HG02763 (cell line): ENCODE data around the gene ZNF423.
"Not testable (repeated sequence)": the region's sequence is repeated elsewhere in the genome, so short reads cannot be mapped to it uniquely, and the experiment has no call there.

Source experiments
- ATAC-seq: cut with Tn5 transposase; IDR thresholded peaks from one replicate; pipeline ENCODE4 v1.9.1; 2021; ENCODE audit warnings: mild to moderate bottlenecking, moderate library complexity; ENCODE audit not compliant: unreplicated experiment

The ZNF423 gene

DNA sequence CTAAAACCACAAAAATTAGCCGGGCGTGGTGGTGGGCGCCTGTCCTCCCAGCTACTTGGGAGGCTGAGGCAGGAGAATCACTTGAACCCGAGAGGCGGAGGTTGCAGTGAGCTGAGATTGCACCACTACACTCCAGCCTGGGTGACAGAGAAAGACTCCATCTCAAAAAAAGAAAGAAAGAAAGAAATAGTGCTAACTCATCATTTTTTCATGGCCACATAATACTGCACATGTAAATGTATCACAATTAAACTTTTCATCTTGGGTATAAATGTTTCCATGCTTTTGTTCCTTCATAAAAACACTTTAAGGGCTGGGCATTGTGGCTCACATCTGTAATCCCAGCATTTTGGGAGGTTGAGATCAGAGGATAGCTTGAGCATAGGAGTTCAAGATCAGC is 15.9 kb upstream of the ZNF423 start:
- ATAC-seq: not testable (repeated sequence)

DNA sequence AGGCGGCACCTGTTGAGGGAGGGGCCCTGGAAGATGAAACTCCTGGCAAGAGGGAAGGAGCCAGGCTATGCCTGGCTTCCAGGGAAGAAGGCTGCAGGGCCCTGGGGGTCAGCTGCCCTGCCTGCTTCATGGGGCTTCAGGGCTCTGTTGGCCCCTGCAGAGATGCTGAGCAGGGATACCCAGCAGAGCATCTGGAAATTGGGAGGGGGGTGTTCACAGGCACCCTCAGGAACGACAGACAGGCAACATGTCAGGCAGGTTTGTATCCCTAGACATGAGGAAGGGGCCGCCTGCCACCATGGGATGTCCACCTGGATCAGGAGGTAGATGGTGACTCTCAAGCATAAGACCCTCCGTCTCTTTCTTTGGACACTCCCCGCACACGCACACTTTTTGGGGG is 13.8 kb upstream of the ZNF423 start:
- ATAC-seq: no peak

DNA sequence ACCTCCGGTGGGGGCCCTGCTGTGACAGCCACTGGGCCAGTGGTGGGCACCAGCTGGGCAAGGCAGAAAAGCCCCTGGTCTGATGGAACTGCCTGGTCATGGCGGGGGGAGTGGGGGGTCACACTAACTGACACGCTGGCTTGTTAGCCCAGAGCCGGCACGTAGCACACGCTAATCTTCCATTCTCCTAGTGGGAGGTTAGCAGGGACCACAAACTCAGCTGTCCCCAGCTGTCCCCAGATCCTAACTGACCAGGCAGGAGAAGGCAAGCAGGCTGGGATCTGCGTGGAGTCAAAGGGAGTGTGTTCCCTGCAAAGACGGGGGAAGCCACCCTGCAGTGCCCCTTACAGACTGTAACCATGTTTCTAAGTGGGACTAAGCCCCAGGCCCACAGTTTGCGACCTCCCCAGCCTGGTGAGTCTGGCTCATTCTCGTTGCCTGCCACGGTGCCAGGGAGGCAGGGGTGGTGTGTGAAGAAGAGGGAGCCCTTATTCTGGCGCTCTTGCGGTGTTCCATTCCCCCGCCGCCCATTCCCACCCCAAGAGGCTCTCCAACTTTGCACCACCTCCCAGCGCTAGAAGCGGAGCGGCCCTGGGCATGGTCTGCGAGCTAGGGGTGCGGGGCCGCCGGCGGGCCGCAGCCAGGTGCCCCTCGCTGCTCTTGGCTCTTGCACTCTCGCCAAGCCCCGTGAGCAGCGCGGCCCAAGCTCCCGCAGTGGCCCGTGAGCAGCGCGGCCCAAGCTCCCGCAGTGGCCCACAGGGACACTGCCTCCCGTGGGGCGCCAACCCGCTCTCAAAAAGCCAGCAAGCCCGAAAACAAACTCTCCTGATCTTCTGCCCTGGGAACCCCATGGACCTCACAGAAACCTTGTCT is 12.1 kb upstream of the ZNF423 start:
- no peak for ATAC-seq

DNA sequence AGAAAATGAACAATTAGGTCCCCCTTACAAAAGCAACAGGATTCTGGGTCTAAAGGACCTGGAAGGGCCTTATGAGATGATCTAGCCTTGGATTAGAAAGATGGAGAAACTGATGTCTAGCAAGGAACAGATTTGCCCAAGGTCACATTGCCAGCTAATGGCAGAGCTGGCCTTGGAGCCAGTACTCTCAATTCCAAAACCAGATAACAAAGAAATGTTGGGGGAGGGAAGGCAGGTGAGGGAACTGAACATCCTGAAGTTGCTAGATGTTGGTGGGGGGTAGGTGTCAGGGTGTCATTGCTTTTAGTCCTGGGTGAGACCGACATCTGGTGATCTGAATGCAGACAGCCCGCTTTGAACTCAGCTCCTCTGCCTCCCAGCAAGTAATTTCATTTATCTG is 11.3 kb upstream of the ZNF423 start:
- no peak for ATAC-seq

DNA sequence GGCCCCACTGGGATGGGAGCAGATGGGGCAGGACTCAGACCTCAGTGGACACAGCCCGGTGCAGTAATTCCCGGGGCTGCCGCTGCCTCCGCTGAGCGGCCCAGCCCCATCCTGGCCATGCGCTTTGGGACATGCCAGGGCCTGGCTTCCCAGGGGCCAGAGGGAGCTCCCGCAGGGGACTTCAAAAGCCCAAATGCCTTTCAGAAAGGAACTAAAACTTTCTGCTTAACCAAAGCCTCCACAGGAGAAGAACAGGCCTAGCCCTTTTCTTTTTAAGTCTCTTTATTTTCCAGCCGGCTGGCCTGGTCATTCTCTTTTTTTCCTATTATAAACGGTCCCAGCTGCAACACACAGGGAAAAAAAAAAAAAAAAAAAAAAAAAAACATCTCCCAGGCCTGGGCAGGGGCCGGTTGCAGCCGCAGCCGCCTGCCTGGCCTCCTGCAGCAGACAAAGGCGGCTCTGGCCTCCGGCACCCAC is 10.7 kb upstream of the ZNF423 start:
- no peak for ATAC-seq

DNA sequence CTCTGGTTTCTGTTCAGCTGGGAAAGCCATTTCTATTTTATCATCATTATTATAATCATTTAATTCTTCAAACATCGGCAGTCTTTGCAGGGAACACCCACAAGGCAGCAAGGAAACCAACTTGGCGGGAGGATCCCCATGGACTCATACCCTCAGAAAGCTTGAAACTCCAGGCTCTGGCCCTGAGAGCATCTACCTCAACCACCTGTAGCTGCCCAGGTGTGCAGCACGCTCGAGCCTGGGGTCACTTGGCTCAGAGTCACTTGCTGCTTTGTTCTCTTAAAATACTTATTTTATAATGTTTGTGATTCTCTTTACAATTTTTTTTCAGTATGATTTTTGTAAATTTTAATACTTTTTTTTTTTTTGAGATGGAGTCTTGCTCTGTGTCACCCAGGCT is 6.8 kb upstream of the ZNF423 start:
- ATAC-seq: no peak

DNA sequence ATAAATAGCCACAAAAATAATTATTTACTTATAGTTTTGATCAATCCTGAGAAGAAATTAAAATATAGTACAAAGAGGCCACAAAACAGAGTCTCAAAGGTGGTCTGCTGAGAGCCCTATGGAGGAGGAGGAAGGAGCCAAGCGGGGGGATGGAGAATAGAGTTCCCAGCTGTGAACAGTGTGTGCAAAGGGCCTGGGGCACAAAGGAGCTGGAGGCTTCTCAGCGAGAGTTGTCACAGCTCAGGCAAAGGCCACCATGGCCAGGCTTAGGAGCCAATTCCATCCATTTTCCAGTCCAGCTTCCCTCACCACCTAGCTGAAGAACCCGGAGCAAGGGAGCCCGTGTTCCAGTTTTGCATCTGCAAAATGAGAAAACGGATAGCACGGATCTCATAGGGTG is 5.4 kb upstream of the ZNF423 start:
- no peak for ATAC-seq

DNA sequence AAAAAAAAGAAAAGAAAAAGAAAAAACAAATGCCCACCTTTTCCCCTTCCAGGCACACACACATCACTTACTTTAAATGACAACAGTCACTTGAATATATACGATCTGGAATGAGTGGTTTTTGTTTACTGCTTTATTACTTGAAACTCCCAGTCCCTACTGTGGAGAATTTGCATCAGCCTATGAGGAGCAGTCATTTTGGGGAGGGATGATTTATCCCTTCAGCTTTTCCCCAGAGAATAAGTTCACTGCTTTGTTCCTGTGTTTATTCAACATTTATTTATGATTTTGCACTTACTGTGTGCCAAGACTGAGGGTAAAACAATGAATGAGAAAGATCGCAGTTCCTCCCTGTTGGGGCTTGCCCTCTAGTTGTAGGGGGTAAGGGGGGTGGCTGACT is 4.7 kb upstream of the ZNF423 start:
- ATAC-seq: no peak

DNA sequence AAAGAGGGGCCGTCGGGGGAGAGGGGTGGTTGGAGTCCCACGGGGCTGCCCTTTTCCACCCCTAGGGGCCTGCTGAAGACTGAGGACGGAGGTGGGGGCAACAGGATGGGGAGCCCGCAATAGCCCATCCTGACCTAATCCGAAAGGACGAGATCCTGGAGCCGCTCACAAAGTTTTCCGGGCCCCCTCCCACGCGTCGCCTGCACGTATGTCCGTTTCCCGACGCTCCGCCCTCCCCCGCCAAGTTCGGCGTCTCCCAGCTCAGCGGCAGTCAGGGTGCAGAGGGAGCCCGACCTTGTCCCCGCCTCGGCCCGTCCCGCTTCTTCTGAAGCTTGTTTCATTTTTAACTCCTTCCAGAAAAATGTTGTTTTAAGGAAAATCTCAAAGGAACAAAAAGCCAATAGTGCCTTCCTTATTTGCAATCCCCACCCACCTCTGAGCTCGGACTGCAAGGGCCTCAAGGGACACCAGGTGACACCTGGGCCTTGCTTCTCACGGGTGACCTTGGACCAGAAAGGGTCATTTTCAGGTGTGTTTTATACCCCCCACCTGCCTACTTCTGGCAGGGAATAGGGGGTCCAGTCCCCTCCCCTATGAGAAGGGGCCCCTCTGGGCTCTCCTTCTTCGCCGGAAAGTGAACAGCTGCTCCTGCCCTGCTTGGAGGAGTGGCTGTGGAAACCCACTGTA is 3.4 kb upstream of the ZNF423 start:
- no peak for ATAC-seq

DNA sequence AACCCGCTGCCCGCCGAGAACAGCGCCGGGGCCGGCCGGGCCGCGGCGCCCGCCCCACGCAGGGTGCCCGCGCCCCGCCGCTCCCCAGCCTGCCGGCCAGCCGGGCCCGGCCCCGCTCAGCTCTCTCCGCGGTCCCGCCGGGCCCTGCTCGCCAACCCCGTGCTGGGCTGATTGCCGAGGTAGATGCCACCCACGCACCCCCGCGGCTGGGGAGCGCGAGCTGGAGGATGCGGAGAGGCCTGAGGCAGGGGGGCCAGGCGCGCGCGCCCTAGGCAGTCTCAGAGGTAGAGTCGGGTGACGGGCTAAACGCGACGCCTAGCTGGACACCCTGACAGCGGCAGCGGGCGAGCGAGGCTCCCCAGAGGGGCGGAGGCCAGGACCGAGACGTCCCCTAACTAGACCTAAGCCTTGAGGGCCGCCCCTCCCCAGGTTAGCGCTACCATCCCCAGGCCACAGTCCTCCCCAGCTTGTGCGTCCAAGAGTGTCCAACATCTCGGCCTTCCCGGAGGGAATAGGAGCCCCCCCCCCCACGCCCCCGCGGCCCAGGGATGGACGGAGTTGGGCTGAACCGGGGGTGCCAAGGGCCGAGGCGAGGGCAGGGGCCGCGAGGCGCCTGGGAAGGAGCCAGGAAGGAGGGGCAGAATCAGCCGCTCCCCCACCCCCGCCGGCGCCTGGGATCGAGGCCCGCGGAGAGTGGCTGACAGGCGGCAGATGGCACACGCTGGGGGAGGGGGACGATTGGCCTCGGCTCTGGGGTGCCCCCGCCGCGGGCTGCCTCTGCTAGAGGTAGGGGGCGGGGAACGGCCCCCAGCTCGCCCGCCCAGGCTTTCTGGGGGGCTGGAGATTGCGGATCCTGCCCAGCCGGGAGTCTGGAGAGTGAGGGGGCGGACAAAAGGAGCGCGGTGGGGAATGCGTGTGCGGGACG is 2.5 kb upstream of the ZNF423 start:
- ATAC-seq: no peak

DNA sequence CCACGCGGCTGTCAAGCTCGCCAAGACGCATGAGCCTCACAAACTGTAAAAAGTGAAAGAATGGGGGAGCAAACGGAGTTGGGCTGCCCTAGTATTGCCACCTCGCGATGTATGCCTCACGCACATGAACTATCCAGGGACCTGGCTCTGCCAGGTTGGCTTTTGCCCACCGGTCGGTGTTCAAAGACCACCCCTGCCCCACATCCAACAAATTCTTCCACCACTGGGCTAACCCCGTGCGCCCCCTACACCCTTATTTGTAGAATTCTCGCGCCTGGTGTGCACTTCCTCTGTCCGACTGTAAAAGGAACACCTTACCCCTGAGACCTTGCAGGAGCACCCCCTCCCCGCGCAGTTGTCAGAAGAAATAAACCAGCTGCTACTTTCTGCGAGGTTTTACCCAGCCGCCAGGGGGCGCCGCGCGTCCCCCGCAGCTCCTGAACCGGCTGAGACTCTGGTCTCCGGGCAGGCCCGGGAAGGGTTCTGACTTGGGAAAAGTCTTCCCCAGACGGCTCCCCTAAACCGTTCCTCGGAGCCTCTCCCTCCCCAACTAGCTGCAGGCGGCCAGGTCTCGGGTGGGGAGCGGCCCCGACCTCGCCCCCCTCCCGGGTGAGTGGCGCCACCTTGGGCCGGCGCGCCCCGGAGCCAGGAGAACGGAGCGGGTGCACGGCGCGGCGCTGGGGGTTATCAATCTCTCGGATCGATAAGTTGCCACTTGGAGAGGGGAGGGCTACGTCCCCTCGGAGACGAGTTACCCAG is 1.7 kb upstream of the ZNF423 start:
- ATAC-seq: no peak

DNA sequence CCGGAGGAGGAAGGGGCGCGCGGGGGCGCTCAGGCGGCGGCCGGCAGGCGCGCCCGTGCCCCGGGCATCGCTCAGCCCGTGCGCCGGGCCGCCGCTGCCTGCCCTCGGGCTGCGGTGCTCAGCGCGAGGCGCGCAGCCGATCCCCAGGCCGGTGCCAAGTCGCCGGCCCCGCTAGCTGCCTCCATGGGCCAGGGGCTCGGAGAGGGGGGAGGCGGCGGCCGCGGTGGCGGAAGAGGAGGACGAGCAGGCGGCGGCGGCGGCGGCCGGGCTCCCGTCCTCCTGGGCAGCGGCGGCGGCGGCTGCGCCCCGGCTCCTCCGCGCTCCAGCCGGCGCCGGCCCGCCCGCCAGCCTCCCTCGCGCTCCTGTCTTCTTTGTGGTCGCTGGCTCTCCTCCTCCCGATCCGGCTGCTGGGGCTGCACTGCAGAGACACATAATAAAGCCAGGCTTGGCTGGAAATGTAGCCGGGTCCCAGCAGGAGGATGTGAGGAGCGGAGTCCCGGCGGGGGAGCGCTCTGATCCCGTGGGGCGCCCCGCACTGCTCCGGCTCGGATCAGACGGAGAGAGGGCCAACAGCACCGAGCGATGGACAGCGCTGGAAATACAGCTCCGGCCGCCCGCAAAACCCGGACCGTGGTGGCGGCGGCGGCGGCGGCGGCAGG is 889 bp upstream of the ZNF423 start:
- no peak for ATAC-seq

DNA sequence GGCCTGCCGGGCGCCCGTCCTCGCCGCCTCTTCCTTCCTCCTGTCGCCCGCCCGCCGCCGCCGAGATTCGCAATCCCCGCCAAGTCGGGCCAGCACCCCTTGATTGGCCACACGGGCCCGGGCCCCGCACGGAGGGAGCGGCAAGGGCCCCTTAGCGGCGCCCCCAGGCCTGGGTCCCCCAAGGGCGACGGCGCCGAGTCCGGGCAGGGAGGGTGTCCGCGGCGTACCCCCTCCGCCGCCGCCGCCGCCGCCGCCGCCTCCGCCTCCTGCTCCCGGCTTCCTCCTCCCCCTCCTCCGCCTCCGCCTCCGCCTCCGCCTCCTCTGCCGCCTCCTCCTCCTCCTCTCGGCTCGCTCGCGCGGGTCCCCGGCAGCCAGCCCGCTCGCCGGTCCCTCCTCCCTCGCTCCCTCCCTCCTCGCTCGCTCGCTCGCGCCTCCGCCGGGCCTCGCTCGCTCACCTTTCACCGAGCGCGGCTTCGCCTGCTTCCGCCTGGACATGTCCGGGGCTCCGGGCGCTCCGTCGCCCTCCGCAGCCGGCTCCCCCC is 561 bp downstream of the ZNF423 start:
- ATAC-seq: peak; percentile 40

DNA sequence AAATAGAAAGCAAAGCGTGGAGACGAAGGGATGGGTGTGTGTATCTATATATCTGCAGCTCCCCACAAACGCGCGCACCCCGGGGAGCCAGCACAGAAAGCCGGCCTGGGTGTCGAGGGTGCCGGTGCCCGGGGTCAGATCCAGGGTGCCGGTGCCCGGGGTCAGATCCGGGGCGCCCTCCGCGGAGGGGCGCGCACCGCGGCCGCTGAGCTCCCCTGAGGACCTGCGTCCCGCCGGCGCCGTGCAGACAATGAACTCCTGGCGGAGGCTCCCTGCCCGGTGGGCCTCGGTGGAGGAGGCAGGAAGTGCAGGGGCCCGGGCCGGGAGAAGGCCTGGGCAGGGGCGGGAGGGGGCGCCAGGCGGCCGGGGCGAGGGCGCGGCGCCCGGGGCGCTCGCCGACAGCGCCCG is 1.1 kb downstream of the ZNF423 start:
- peak; percentile 5 for ATAC-seq

DNA sequence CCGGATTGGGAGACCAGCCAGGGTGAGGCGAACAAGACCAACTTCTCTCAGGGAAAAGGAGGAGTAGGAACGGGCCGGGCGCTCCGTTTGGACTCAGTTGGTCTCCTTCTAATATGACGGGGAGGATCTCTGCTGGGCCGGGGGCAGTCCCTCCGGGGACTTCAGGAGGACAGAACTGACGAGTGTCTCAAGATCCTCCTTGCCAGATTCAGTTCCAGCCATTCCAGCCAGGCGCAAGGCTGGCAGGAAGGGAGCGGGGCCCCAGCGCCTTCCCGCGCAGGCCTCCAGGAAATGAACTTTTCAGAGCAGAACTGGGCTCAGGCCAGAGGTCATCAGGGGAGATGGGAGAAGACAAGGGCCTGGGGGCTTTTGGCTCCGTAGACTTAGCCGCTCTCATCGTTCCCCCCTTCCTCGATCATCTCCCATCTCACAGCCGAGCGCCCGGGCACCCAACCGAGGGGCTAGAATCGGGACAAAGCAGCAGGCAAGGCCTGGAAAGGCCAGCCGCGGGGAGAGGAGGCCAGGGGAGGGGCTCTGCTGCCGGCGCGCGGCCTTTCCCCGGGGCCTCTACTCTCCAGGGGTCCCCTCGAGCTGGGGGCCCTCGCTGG is 1.6 kb downstream of the ZNF423 start:
- no peak for ATAC-seq

DNA sequence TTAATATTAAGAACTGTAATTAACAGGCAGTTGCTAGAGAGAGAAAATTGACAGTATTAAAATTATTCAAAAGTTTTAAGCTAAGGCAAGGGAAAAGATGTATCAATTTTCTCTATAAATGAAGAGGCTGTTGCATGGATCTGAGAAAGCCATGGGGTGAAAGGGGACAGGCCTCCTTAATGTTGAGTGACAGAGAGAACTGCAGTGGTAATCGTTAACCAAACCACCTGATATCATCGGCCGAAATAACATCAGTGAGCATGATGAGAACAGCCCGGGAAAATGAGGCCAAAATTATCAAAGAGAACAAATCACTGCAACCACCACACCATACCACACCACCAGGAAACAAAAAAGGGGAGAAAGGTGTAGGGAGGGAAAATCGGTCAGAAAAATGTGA is 3.6 kb downstream of the ZNF423 start:
- no peak for ATAC-seq

DNA sequence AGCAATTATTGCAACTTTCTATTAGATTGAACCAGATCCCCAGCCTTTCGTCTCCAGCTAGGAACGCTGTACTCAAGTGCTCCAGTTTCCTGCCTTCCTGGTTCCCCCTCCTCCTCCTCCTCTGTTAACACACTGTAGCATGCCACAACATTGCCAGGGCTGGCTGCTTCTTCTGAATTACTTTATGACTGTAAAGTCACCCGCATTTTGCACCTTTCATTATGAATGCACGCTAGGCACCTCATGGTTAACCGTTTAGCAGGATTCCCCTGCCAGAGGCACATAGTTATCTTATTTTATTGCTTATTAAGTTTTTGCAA is 4.5 kb downstream of the ZNF423 start:
- no peak for ATAC-seq

DNA sequence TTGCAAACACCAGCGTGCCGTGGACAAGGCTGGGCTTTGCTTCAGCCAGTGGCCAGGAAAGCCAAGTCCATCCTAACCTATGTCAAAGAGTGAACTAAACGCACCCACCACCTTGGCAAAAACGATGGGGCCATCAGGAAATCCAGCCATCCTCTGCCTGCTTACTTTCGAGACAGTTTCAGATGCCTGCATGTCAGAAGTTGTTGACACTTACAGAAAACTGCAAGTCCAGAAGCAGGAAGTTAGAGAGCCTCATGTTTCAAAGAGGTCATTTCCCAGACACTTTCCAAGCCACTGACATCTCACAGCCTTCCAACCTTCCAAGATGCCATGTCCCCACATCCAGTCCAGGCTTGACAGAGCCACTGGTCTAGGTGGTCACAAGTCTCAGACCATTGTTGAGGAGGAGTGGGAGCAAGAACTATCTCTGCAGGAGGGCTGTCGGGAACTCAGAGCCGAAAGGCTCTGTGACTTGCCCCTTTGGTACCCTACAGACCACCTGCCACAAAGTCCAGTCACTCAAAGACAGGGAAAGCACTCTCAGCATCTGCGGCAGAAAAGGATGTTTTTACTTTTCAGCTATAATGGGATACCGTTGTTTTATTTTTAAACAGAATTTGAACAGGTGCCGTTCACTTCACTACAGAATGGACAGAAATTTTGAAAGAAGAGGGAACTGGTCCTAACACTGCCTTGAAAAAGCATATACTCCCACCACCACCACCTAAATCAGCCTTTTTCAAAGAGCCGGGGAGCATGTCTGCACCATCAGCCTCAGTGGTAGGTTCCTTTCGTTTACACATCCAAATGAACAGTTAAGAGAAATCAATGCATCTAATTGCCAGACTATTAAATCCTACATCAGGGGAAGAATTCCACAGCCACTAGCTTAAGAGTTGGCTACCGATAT is 5.1 kb downstream of the ZNF423 start:
- no peak for ATAC-seq

DNA sequence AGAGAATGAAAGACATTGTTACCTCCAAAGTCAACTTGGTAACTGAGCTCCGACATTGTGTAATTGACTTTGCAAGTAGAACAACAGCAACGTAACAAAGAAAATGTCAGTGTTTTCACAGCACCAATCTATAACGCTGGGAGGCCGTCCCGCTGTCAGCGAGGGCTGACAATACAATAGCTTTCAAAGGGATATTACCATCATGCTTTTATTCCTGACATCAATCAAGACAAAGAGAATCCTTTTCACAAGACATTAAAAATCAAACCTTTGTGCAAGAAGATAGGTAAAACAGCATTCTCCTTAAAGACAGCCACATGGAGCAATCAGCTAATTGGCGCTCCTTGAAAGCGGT is 6.2 kb downstream of the ZNF423 start:
- no peak for ATAC-seq
